ENCODE measurements around the gene TOP1.

The TOP1 gene

DNA sequence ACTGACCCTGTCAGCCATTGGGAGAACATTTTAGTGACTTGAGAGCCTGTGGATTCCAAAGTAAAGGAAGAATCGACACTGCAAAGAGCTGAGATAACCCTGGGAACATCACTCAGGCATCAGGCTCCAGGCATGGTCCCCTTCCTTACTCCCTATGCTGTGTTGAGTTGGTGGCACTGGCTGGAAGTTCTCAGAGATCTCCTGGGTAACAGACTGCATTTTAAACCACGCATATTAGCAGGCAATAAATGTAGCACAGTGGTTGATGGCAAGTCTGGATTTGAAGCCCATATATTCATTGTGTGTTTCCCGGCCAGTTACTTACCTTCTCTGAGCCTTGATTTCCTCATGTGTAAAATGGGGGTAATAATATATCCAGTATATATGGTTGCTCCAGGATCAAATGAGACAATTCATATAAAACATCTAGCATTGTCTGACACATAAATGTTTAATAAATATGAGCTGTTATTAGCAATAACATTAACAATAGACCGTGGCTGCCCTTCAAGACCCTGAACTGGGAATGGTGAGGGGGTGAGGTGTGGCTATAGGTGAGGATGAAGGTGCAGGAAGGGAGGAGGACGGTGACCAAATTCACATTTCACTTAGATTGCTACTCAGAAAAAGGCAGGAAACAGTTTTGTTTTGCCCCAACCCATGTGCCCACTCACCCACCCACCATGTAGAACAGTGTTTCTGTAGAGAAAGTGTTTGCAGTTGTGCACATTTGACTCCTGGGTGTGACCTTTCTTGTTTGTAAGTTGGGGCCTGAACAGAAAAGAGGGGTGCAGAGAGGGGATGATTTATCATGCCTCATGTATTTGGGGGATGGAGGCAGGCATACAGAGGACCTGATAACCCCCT is 110.8 kb downstream of the TOP1 start:
- H3K4me1 ChIP-seq (ENCODE audit: control insufficient read depth, low read length), result peaks cover 49% of the 10 kb centered on the region
- peaks cover 71% of the 10 kb centered on the region for H3K79me2 ChIP-seq (ENCODE audit: control insufficient read depth, low read length)

DNA sequence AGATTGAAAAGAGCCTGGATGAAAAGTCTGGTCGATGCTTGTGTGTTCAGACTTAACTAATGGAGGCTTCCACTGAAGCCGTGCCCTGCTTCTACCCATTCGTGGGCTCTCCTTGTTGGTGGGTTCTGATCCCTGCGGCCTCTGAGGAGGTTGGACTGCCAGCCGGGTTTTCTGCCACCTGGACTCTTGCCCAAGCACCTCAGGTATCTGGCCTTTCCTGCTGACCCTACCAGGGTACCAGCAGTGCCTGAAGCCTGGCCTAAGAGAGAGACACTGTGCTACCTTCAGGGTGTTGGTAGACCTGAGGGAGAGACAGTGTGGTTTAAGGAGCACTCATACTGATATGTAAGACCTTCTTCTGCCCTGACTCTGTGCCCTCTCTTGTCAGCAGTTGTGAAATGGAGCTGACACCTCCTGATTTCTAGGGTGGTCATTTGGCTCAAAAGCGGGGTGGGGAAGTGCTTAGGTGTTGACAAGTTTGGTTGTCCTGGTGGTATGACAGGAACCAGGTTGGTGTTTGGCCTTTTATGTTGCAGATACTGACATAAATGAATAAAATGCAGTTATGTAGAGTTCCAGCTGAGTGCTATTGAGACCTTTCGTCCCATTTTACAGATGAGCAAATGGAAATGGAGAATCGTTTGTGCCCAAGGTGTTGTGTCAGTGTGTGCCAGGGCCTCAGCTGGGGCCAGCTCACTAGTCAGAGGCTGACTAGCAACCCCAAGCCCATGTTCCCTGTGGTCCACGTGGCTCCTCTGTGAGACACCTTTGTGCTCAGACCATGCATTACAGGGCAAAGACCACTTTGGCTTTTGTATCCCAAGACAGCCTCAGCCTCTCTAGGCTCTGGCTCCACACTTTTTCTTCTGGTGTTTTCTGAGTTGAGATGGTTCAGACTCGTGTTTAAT is 111.9 kb downstream of the TOP1 start:
- H3K27ac ChIP-seq (ENCODE audit: low read depth, low read length), result no peak overlapping the region
- H3F3A ChIP-seq (ENCODE audit: control insufficient read depth, insufficient read depth), result peaks cover 6% of the 10 kb centered on the region; the same call in 1 of the 2 replicates
- H3K9me2 ChIP-seq (replicated peaks; ENCODE audit: control insufficient read depth, low read length), result no peaks in the 10 kb centered on the region
- H4K20me1 ChIP-seq (ENCODE audit: control insufficient read depth, insufficient read depth, low read depth, low read length), result peaks cover 13% of the 10 kb centered on the region; the same call in 1 of the 2 replicates
- H3K4me1 ChIP-seq (ENCODE audit: control insufficient read depth, low read length), result peaks cover 58% of the 10 kb centered on the region
- H3K9me3 ChIP-seq (ENCODE audit: control insufficient read depth, insufficient read depth, low read length), result no peaks in the 10 kb centered on the region
- peak overlapping the region; percentile 13; the same call in 1 of the 2 replicates for H3K4me2 ChIP-seq (ENCODE audit: low read length)
- H3K27me3 ChIP-seq (ENCODE audit: control insufficient read depth, low read length), result no peaks in the 10 kb centered on the region
- peaks cover 81% of the 10 kb centered on the region for H3K79me2 ChIP-seq (ENCODE audit: control insufficient read depth, low read length)
- TF ChIP-seq EZH2phosphoT487 (IDR thresholded peaks at IDR 0.05; ENCODE audit: borderline replicate concordance, low read length), result no peak
- TF ChIP-seq, protein P1, sequence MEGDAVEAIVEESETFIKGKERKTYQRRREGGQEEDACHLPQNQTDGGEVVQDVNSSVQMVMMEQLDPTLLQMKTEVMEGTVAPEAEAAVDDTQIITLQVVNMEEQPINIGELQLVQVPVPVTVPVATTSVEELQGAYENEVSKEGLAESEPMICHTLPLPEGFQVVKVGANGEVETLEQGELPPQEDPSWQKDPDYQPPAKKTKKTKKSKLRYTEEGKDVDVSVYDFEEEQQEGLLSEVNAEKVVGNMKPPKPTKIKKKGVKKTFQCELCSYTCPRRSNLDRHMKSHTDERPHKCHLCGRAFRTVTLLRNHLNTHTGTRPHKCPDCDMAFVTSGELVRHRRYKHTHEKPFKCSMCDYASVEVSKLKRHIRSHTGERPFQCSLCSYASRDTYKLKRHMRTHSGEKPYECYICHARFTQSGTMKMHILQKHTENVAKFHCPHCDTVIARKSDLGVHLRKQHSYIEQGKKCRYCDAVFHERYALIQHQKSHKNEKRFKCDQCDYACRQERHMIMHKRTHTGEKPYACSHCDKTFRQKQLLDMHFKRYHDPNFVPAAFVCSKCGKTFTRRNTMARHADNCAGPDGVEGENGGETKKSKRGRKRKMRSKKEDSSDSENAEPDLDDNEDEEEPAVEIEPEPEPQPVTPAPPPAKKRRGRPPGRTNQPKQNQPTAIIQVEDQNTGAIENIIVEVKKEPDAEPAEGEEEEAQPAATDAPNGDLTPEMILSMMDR (IDR thresholded peaks at IDR 0.05; ENCODE audit: low read depth, low read length, poor library complexity, severe bottlenecking), result no peak
- peaks cover 35% of the 10 kb centered on the region for H3K36me3 ChIP-seq (ENCODE audit: control insufficient read depth, low read length)
- no peak overlapping the region for H3K4me3 ChIP-seq (ENCODE audit: low read length)

More for the DNA sequence above, 110.8 kb downstream of the TOP1 start:
- Histone ChIP-seq H3K4me2 (ENCODE audit: low read length) (peak overlapping the region; percentile 93), H3K27ac (ENCODE audit: low read depth, low read length) (no peak overlapping the region), H3K36me3 (ENCODE audit: control insufficient read depth, low read length) (peaks cover 31% of the 10 kb centered on the region), H4K20me1 (ENCODE audit: control insufficient read depth, insufficient read depth, low read depth, low read length) (peaks cover 13% of the 10 kb centered on the region; the same call in 1 of the 2 replicates), H3K9me2 (replicated peaks; ENCODE audit: control insufficient read depth, low read length) (no peaks in the 10 kb centered on the region), H3F3A (ENCODE audit: control insufficient read depth, insufficient read depth) (peaks cover 12% of the 10 kb centered on the region; the same call in 1 of the 2 replicates), H3K4me3 (ENCODE audit: low read length) (peak overlapping the region; percentile 93), H3K9me3 (ENCODE audit: control insufficient read depth, insufficient read depth, low read length) (no peaks in the 10 kb centered on the region), H3K27me3 (ENCODE audit: control insufficient read depth, low read length) (no peaks in the 10 kb centered on the region)
- TF ChIP-seq EZH2phosphoT487 (IDR thresholded peaks at IDR 0.05; ENCODE audit: borderline replicate concordance, low read length), result no peak
- TF ChIP-seq, protein P1 (IDR thresholded peaks at IDR 0.05; ENCODE audit: low read depth, low read length, poor library complexity, severe bottlenecking), result no peak

DNA sequence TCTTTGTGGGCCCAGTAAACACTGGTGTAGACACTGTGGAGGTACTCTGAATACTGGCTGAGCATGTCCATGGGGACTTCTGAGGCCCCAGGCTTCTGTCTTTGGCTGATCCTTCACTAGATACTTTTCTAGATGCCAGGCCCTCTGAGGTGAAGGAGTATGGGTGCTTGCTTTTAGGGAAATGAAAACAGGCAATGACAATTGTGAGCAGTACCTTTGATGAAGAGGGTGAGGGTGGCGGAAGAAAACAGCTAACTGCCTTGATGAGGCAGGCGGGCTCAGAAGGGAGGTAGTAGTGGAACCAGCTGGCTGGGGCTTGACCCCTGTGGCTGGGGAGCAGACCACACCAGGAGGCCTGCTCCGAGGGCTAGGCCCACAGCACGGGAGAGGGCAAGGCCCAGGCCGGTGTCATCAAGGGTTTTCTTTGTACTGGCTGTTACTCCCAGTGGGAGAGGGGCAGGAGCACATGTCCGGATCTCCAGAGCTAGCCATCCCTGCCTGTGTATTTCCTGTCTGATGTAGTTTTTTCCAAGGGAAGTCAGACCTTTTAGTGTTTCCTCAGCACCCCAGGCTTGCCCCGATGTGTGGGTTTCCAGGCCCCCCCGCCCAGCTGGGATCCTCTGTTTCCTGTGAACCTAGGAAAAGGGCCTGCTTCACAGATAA is 112.7 kb downstream of the TOP1 start:
- peaks cover under 1% of the 10 kb centered on the region; the same call in 1 of the 2 replicates for H3F3A ChIP-seq (ENCODE audit: control insufficient read depth, insufficient read depth)
- H3K9me2 ChIP-seq (replicated peaks; ENCODE audit: control insufficient read depth, low read length), result no peaks in the 10 kb centered on the region
- TF ChIP-seq EZH2phosphoT487 (IDR thresholded peaks at IDR 0.05; ENCODE audit: borderline replicate concordance, low read length), result no peak
- TF ChIP-seq, protein P1 (IDR thresholded peaks at IDR 0.05; ENCODE audit: low read depth, low read length, poor library complexity, severe bottlenecking), result no peak
- peaks cover 35% of the 10 kb centered on the region for H3K36me3 ChIP-seq (ENCODE audit: control insufficient read depth, low read length)
- no peaks in the 10 kb centered on the region for H3K27me3 ChIP-seq (ENCODE audit: control insufficient read depth, low read length)
- H3K79me2 ChIP-seq (ENCODE audit: control insufficient read depth, low read length), result peaks cover 89% of the 10 kb centered on the region
- H4K20me1 ChIP-seq (ENCODE audit: control insufficient read depth, insufficient read depth, low read depth, low read length), result peaks cover 13% of the 10 kb centered on the region; the same call in 1 of the 2 replicates
- H3K4me3 ChIP-seq (ENCODE audit: low read length), result no peak overlapping the region
- no peaks in the 10 kb centered on the region for H3K9me3 ChIP-seq (ENCODE audit: control insufficient read depth, insufficient read depth, low read length)
- H3K4me2 ChIP-seq (ENCODE audit: low read length), result peak overlapping the region; percentile 9; the same call in 1 of the 2 replicates
- no peak overlapping the region for H3K27ac ChIP-seq (ENCODE audit: low read depth, low read length)
- peaks cover 62% of the 10 kb centered on the region for H3K4me1 ChIP-seq (ENCODE audit: control insufficient read depth, low read length)
